Suppressor macrophage (primary cell): ENCODE data around the gene ABCC4.
"Not testable (repeated sequence)": the region's sequence is repeated elsewhere in the genome, so short reads cannot be mapped to it uniquely, and the experiment has no call there.

Source experiments
- DNase-seq, 4 experiments: peaks; one replicate each; pipeline ENCODE4 v3.0.0-alpha.2; 2020 to 2022

ABCC4 gene

DNA sequence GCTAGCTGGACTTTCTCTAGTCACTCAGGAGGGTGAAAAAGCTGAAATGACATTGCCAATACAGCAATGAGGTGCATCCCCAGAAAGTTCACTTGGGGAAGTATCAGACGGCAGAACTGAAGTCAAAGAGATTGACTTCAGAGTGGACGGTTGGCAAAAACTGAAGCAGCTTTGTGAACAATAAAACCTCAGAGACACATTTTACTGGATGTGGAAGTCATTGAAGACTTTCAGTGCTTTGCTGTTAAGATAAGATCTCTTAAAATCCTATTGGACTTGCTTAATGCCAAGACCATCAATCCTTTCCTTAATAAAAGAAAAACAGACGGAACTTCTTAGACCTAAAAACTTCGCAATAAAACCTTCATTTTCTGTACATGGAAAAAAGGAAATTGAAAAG, 103.7 kb downstream of the ABCC4 start:
- DNase-seq = no peak

DNA sequence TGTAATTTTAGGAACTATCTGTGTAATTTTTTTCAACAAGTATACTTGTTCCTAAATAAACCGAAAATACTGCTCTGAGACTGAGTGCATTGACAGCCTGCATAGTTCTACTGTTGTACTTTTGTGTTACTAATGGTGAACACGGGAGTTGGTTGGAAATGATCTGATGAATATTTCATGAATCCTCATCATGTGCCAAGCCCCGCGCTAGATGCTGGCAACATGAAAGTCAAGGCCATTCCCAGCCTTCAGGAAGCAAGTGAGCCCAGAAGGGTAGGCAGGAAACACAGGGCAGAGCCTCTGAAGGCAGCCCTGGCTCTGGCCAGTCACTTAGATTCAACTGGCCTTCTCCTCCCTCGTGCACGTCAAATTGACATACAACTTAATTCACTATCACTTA, 106.1 kb downstream of the ABCC4 start:
- DNase-seq = no peak

DNA sequence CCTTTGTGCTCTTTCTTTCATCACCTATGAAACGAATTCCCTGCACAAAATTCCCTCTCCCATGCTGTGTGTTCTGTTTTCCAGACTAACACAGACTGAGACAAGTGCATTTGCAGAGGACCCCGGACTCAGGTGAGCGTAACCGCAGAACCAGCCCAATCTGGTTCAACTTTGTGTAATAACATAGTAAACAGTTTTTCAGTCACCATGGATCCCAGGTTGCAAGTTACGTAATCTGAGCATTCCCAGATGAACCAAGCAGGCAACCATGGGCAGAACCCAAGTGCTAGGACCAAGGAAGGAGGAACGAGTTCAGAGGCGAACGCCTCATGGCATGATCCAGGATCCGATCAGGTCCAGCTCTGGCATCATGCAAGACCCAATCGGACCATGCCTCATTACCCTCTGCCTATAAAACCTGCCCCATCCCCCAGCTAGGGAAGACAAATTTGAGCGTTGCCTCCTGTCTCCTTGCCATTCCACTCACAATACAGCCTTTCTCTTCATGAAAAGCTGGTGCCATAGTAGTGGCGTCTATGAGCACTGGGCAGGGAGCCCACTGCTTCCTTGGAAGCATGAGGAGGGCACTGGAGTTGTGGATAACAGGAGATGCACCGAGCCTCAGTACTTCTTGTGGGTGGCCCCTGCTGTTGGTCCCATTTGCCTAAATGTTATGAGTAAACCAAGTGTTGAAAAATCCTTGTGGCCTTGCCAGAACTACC, 107.6 kb downstream of the ABCC4 start:
- DNase-seq = no peak

DNA sequence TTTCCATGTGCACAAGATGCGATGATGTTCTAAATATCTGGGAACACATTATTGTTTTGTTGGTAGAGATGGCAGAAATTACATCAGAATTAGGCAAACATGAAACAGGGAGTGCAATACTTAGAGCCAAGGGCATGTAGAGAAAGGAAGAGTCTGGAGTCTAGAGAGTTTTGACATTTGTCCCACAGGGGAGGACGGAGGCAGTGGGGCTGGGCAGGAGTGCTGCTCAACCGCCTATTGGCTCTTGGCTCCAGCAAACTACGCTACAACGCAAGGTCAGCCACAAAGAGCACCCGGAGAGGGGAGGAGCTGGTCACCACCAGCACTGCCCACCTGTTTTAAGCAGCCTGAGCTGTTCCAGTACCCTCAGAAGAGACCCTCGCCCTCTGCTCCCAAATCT, 108.3 kb downstream of the ABCC4 start:
- DNase-seq = no peak

DNA sequence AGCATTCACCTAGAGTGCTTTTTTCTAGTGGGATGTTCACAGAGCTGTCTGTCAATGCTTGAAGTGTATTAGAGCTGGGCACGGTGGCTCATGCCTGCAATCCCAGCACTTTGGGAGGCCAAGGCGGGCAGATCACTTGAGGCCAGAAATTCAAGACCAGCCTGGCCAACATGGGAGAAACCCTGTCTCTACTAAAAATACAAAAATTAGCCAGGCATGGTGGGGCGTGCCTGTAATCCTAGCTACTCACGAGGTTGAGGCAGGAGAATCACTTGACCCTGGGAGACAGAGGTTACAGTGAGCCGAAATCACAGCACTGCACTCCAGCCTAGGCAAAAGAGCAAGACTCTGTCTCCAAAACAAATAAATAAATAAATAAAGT, 108.7 kb downstream of the ABCC4 start:
- not testable (repeated sequence) for DNase-seq

DNA sequence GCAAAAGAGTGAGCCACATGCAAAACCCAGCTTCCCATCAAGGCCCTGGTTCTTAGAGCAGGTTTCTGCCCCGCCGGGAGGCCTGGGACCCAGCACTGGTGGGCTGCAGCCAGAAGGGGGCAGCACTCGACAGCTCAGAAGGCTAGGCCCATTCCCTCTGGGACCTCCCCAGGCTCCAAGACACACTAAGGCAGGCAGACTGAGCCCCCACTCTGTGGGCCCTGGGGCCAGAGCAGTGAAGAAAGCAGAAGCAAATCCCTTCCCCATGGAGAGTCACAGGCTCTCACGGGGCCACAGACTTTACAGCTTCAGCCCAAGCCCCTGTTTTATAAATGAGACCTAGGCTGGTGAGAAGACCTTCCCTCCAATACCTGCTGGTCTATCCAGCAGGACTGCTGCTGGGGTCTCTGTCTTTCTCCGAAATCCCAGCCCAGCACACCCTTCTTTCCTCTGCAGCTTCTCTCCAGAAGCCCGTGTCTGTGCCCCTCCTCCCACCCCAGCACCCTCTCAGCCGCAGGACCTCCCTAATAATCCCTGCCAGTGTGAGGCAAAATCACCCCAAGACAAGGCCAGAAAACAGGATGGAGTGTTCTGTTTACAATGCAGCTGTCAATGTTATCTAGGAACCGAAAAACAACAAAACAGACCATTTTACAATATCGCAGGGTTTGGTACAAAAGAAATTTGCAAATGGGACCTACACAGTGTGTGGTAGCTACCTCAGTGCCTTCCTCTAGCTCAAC, 109.3 kb downstream of the ABCC4 start:
- DNase-seq = peak; percentile 82 to 92 (median 89)

DNA sequence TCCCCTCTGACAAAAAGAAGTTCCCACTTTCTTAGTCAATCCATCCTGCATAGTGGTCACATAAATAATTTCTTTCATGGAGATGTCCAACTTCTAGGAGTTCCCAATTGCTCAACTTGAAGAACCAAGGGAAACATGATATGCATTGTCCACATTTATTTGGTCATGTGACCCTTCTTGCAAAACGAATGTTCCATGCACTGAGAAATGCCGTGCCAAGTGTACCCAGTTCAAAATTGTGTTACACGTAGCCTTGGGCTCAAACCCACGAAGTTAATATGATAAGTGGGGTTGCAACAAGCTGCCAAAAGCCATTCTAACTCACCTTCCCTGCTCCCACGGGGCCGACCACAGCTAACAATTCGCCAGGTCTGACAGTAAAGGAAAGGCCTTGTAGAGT, 113.1 kb downstream of the ABCC4 start:
- DNase-seq = peak in 2 of 4 experiments; percentile 6 to 11

DNA sequence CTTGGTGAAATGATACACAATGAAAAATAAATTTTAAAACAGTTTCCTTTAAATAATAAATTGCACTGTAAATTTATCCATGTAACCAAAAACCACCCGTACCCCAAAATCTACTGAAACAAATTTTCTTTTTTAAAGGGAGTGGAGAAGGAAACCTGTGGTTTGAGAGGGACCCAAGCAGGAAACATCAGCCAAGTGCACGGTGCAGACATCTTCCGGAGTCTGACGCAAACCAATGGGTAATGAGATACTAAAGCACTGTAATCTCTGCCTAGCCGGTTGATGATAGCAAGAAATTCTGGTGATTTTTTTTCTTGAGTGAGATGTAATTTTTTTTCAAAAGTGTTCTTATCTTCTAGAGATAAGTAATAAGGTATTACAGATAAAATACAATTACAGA, 115.4 kb downstream of the ABCC4 start:
- peak in 2 of 4 experiments; percentile 10 to 14 for DNase-seq

DNA sequence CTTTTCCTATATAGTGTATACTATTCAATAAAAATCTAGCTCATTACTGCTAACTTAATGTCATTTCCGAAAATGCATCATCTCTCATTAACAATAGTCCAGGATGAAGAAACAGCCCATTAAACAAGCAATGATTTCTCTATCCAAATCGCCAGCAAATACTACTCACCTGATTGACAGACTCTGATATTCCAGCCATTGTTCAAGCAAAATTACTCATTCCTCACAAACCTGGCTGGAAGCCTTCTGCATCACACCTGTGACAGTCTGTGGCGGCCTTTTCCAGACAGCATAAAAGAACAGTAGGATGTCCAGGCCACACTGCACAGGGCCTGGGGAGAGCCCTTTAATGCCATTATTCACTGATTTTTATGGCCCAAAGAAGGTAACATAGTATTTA, 115.9 kb downstream of the ABCC4 start:
- no peak for DNase-seq

DNA sequence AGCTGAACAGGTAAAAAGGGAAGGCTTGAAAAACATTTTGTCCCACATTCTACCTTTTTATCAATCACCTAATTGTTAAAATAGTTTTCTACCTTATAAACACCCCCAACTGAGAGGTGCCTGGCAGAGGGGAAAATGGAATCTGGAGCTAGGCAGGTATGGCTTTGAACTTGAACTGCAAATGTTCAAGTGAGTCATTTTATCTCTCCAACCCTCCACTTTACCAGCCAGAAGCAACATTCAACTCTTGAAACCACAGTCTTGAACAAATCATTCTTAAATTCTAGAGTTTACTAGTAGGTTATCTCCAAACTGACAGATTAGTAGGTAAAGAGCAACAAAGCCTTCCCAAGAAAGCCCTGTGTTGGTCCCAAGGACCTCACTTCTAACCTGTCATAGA, 116.9 kb downstream of the ABCC4 start:
- DNase-seq = no peak

DNA sequence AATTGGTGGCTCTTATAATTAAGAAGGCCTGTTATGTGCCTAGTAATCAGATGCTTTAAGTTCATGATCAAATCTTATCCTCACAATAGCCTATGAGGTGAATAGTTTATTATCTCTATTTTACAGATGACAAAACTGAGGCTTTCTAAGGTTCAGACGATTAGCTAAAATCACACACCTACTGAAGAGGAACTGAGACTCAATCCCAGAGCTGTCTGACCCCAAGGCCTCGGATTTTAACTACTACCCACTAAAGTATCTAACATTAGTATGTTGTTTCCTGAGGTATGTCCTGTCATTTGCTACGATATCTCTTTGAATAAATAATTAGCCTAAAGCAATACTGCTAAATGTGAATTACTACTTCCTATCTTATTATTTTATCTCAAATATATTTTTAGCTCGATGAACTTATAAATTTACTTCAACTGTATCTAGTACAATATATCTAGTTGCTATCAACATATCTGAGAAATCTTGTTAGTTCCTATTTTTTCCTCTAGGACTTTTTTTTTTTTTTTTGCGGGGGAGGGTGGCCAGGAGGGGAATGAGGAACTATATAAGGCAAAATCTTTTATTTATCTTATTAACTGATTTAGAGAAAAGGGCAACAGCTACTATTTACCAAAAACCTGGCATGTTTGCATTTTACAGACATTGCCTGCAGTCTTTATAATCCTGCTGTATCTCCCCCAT, 118.5 kb downstream of the ABCC4 start:
- peak; percentile 28 to 70 (median 66) for DNase-seq

DNA sequence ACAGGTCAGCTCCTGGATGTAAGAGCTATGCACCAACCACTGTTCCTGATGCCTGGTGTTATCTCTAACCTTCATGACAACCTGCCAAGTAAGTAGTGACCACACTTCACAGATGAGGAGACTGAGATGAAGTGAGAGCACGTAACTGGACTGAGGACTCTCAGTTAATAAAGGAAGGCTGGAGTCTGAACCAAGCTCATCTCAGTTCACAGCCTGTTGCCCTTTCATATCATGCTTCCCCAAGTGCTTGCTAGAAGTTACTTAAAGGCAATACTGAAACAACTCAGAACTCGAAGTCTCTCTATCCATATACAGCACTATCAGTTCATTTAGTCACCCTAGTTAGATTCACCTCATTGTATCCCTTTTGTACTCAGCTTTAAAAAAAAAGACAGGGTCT, 119.7 kb downstream of the ABCC4 start:
- DNase-seq = no peak

DNA sequence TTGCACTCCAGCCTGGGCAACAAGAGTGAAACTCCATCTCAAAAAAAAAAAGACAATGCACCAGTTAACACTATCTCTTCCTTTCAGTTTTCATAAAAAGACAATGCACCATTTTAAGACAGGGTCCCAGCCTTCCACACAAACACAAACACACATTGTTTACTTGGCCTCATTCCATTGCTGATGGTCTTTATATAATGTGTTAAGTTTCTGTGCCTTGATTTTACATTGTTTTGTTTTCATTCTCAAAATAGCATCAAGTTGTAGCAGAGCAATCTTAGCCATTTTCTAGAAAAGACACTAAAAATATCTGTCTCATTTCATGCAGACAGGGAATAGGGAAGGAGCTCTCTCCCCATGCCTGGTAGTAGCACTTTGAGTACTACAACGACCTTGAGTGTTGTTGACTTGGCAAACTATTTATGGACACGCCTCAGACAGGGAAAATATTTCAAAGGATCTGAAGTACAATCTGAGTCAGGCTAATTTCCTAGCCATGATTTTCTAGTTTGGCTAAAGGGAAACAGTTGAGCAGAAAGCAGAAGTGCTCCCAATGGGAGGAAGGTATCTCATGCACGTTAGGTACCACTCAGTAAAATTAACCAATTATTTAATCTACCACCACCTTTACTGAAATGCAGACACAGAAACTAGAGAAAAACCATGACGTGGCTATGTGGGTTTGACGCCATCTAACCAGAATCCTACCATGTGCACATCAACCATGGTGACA, 120.6 kb downstream of the ABCC4 start:
- DNase-seq = peak in 2 of 4 experiments; percentile 19 to 28

DNA sequence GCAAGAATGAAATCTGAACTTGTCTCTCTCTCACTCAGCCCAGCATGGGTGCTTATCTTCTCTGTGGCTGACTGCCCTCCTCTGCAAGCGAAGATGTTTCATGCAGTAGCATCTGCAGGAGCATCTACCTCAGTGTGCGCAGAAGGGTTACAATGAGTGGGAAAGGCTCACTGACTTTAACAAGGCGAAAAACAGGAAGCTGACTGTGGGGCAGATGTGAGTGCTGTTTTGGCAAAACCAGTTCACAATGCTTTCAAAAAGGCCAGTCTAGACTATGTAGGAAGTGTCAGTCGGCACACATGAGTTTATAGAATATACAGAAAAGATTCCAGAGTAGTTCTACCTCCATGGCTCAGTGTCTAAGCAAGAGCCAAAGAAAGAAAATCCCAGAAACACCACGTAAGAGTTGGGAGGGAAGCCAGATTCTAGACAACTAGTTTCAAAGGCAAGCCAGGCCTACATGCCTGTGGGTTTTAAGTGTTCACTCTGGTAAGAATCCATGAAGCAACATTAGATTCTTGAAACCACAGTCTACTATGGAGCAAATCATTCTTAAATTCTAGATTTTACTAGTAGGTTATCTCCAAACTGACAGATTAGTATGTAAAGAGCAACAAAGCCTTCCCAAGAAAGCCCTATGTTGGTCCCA, 124.5 kb downstream of the ABCC4 start:
- peak in 3 of 4 experiments; percentile 3 to 13 (median 4) for DNase-seq

DNA sequence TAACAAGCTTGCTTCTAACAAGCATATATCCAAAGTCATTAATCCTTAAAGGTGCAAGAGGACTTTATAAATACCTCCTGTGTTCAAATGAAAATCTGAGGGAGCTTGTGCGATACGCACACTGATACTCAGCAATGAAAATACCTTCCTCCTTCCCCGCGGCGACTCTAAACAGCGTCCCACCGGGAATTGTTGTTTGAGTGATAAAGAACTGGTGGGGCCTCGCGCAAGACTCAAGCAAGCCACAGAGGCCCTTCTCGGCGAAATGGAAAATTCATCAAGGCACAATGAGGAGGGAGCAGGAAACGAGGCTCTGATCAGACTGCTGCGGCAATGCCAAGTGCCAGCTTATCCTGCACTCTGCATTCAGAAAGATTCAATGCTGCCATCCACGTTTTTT, 126.7 kb downstream of the ABCC4 start:
- no peak for DNase-seq

DNA sequence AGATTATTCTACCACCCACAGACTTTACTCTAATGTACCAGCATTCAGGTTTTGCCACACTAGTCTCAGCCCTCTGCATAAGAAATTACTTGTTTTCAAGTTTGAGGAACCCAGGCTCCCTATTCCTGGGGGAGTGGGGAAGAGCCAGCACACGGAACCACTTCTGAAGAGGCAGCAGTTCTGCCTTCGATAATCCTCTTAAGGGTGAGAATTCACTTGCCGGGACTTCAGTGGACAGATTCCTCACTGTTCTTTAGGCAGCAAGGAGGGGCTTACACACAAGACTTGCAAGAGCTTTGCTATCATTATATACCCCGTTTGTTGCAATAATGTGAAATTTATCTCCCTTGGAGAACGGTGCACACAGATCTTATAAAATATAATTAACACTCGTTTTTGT, 133.1 kb downstream of the ABCC4 start:
- no peak for DNase-seq

DNA sequence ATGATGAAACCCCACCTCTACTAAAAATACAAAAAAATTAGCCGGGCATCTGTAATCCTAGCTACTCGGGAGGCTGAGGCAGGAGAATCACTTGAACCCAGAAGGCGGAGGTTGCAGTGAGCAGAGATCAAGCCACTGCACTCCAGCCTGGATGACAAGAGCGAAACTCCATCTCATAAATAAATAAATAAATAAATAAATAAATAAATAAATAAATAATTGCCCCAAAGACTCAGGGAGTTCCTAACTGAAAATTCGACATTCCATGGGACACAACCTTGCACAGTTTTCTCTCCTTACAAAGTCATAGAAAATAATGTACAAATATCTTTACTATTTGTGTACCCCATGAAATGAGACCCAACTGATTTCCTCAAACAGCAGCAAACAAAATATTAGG, 134.2 kb downstream of the ABCC4 start:
- DNase-seq = not testable (repeated sequence)

DNA sequence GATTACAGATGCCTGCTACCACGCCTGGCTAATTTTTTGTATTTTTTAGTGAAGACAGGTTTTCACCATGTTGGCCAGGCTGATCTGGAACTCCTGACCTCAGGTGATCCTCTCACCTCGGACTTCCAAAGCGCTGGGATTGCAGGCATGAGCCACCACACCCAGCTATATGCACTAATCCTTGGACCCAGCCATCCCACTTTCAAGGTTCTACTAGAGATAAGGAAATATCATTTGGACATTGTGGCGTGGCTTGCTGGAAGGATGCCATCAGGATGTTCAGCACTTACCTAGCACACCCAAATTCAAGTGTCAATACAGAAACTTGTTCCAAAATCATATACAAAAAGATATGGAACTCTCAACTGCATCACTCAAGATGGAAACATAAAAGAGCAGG, 136.4 kb downstream of the ABCC4 start:
- DNase-seq = no peak

DNA sequence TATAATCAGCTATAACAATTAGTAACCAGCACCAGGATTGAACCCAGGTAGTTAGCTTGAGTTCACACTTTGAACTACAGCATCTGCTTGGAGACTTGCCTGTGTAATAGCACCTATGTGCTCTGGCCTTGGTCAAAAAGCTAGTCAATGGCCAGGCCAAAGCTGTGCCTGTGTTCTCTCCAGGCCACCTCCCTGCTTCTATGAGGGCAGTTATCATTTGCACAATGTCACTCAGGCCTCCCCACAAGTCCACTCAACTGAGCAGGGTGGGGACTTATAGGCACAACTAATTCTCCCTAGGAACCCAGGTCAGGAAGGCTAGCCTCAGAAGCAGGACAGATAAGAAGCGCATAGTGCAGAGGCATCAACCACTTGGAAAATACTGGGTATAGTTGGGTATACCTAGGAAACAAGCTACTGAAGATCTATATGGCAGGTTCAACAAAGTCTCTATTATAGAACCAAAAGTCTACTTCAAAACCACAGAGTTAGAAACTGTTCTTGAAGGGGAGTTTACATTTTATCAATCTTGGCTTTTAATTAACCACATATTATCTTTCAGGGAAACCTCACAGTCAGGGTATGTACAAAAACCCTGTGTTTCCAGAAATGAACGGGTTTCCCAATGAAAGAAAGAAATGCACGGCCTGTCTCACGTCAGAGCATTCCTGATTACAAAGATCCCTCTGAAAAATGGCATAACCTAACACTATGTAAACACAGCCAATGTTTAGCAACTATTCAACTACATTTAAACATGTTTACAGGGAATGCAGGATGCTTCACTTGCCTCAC, 140.9 kb downstream of the ABCC4 start:
- DNase-seq = no peak

DNA sequence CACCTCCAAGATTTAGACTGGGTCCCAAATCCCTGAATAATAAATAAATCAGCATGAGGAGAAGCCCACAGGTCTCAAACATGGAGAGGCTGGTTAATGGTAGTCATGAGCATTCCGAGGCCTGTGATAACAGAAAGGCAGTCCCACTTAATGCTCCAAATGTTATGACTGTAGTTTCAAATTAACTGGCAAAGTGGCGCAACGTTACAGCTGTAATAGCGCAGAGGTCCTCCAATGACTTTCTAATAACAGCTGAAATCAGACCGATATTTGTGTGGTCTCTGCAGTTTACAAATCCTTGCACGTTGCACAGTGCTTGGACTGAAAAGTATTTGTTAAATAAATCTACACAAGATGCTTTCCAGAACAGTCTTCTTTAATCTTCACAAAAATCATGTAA, 141.8 kb downstream of the ABCC4 start:
- no peak for DNase-seq

DNA sequence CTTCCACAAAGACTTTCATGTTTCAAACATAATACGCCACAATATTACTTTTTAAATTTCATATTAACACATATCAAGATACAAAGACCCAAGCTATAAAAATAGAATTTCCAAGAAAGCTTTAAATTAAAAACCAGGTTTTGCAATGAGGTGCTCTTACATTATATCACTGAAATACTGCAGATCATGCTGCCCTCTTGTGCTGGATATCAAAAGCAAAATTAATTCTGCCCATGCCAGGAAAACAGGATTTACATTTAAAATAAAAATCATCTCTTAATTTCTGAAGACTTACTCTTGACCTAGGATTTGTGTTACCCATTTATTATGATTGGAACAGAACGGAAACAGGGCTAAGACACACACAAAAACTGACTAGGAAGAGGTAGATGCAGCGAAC, 145.0 kb downstream of the ABCC4 start:
- DNase-seq = no peak

DNA sequence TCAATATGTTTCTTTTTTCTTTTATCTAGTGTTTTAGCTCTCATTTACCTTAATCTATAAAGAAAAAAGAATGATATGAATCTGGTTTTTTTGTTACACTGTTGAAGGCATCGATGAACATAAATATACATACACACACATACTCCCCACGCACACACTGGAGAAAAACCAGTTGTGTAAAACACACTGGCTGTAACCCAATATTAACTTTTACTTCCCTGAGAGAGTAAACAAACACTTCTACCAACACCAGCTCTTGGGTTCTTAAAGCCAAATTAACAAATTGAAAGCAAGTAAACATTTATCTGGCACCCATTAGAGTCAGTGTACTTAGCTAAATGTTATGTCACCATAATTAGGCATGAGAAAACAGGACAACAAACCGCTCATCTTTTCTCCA, 145.7 kb downstream of the ABCC4 start:
- no peak for DNase-seq
